Measurements from ENCODE around the gene SH3PXD2B. TPM values are rescaled to one million over a fixed set of nuclear protein-coding genes. Genes with fewer than 3 reads are reported as not detected.
A peak's percentile ranks its signal among the peaks of the same experiment; 100 is the strongest.

The SH3PXD2B gene
- total and polyA plus RNA-seq, 2 of the 13 experiments (the other 11 are each of a cell fraction or from before 2014, with no cell fraction given) = 3.4 to 4.6 TPM

GRCh38 chr5:172415362-172416275 lies 38.7 kb downstream of the SH3PXD2B start (continued):
- TF ChIP-seq, protein P1, sequence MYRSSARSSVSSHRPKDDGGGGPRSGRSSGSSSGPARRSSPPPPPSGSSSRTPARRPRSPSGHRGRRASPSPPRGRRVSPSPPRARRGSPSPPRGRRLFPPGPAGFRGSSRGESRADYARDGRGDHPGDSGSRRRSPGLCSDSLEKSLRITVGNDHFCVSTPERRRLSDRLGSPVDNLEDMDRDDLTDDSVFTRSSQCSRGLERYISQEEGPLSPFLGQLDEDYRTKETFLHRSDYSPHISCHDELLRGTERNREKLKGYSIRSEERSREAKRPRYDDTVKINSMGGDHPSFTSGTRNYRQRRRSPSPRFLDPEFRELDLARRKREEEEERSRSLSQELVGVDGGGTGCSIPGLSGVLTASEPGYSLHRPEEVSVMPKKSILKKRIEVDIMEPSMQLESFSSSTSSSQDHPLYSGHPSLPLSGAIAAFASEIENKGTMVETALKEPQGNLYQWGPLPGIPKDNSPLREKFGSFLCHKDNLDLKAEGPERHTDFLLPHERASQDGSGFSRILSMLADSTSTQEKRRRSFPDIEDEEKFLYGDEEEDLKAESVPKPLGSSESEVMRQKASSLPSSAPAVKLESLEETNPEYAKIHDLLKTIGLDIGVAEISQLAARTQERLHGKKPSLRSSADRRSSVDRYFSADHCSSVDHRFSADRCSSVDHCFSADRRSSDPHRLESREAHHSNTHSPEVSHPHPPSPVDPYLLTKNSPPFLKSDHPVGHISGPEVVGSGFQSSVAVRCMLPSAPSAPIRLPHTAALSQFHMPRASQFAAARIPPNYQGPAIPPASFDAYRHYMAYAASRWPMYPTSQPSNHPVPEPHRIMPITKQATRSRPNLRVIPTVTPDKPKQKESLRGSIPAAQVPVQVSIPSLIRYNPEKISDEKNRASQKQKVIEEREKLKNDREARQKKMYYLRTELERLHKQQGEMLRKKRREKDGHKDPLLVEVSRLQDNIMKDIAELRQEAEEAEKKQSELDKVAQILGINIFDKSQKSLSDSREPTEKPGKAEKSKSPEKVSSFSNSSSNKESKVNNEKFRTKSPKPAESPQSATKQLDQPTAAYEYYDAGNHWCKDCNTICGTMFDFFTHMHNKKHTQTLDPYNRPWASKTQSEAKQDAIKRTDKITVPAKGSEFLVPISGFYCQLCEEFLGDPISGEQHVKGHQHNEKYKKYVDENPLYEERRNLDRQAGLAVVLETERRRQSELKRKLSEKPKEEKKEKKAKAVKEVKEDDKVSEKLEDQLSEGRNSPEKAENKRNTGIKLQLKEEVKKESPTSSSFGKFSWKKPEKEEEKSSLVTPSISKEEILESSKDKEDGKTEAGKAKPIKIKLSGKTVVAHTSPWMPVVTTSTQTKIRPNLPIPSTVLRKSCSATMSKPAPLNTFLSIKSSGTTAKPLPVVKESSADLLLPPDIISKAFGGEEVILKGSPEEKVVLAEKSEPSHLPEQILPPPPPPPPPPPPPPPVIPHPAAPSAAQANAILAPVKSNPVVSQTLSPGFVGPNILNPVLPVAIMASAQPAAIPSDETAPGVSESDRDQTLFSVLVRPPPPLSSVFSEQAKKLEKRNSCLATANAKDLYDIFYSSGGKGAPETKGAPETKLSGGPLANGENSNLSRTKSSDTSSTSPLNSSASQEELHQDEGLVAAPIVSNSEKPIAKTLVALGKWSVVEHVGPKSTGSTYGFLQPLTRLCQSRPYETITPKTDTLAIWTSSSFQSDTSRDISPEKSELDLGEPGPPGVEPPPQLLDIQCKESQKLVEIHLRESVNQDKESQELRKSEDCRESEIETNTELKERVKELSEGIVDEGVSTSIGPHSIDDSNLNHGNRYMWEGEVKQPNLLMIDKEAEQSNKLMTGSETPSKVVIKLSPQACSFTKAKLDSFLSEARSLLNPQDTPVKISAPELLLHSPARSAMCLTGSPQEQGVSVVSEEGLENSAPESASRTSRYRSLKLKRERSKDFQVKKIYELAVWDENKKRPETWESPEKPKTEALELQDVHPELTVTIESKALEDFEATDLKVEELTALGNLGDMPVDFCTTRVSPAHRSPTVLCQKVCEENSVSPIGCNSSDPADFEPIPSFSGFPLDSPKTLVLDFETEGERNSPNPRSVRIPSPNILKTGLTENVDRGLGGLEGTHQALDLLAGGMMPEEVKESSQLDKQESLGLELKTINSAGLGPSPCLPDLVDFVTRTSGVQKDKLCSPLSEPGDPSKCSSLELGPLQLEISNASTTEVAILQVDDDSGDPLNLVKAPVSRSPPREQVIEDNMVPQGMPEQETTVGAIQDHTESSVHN (CRISPR knock-in tag; IDR thresholded peaks at IDR 0.05) = no peak
- TF ChIP-seq TCF7 (IDR thresholded peaks at IDR 0.05; ENCODE audit: low read depth) (no peak), RORA (CRISPR knock-in tag; IDR thresholded peaks at IDR 0.05) (no peak), SAFB2 (CRISPR knock-in tag; IDR thresholded peaks at IDR 0.05; ENCODE audit: borderline replicate concordance, low read depth) (no peak), E2F1 (CRISPR knock-in tag; IDR thresholded peaks at IDR 0.05) (no peak), RAD51 (IDR thresholded peaks at IDR 0.05; ENCODE audit: borderline replicate concordance) (no peak), KLF11 (CRISPR knock-in tag; IDR thresholded peaks at IDR 0.05) (no peak), MED8 (CRISPR knock-in tag; IDR thresholded peaks at IDR 0.05; ENCODE audit: insufficient replicate concordance) (no peak), HDAC2 (CRISPR knock-in tag; IDR thresholded peaks at IDR 0.05) (no peak), FOXA3 (CRISPR knock-in tag; IDR thresholded peaks at IDR 0.05) (no peak), TOE1 (CRISPR knock-in tag; IDR thresholded peaks at IDR 0.05) (no peak), PITX1 (CRISPR knock-in tag; IDR thresholded peaks at IDR 0.05) (no peak), ZNF883 (CRISPR knock-in tag; IDR thresholded peaks at IDR 0.05; ENCODE audit: not compliant biosample characterization) (peak; percentile 2), AFF4 (CRISPR knock-in tag; IDR thresholded peaks at IDR 0.05) (no peak)
- TF ChIP-seq, protein P2, sequence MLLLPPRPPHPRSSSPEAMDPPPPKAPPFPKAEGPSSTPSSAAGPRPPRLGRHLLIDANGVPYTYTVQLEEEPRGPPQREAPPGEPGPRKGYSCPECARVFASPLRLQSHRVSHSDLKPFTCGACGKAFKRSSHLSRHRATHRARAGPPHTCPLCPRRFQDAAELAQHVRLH (CRISPR knock-in tag; IDR thresholded peaks at IDR 0.05; ENCODE audit: borderline replicate concordance, low read depth) = no peak
